Measurements from ENCODE around the gene TNS4. TPM values are rescaled to one million over a fixed set of nuclear protein-coding genes. Genes with fewer than 3 reads are reported as not detected.
"Not testable (repeated sequence)": the region's sequence is repeated elsewhere in the genome, so short reads cannot be mapped to it uniquely, and the experiment has no call there.

Gene TNS4
- total RNA-seq, 1 donor from 2014 or later = not detected

DNA sequence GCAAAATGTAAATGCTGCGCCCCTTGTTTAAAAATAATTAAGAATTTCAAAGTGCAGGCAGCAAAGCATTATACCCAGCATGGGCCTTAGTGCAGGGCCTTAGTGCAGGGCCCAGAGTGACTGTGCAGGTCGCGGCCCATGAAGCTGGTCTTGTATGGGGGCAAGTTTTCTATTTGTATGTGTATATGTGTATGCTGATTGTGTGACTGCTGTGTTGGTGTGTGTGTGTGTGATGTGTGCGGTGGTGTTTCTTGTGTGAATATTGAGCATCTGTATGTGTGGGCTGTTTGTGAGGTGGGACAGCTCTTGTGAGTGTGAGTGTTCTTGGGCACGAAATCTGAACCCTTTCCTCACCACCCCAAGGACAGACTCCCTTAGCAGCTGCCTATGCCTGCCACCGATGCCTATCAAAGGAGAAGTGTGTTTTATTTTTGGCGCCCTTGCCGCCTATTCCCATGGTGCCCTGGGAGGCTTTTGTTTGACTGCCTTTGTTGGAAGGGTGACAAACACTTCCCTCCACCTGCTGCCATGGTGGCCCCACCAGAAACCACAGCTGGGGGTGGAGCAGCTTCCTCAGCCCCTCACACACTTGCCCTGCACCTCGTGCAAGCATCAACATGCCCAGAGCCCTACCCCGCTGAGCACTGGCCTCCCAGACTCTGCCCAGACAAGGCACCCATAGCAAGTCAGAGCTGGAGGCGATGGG, 45.8 kb upstream of the TNS4 start:
- H3K27me3 Mint-ChIP-seq = peaks cover 2% of the 10 kb centered on the region
- H3K4me3 Mint-ChIP-seq (ENCODE audit: low read depth) = no peak overlapping the region
- DNase-seq (ENCODE audit: low spot score, unreplicated experiment) = no peak
- no peaks in the 10 kb centered on the region for H3K9me3 Mint-ChIP-seq (ENCODE audit: low read depth)
- H3K4me1 Mint-ChIP-seq (ENCODE audit: low read depth) = peaks cover 18% of the 10 kb centered on the region
- peak overlapping the region; percentile 0 for H3K27ac Mint-ChIP-seq
- TF ChIP-seq, protein P1, sequence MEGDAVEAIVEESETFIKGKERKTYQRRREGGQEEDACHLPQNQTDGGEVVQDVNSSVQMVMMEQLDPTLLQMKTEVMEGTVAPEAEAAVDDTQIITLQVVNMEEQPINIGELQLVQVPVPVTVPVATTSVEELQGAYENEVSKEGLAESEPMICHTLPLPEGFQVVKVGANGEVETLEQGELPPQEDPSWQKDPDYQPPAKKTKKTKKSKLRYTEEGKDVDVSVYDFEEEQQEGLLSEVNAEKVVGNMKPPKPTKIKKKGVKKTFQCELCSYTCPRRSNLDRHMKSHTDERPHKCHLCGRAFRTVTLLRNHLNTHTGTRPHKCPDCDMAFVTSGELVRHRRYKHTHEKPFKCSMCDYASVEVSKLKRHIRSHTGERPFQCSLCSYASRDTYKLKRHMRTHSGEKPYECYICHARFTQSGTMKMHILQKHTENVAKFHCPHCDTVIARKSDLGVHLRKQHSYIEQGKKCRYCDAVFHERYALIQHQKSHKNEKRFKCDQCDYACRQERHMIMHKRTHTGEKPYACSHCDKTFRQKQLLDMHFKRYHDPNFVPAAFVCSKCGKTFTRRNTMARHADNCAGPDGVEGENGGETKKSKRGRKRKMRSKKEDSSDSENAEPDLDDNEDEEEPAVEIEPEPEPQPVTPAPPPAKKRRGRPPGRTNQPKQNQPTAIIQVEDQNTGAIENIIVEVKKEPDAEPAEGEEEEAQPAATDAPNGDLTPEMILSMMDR (IDR thresholded peaks at IDR 0.05; ENCODE audit: unreplicated experiment) = no peak
- H3K36me3 Mint-ChIP-seq (ENCODE audit: insufficient read depth) = no peaks in the 10 kb centered on the region

DNA sequence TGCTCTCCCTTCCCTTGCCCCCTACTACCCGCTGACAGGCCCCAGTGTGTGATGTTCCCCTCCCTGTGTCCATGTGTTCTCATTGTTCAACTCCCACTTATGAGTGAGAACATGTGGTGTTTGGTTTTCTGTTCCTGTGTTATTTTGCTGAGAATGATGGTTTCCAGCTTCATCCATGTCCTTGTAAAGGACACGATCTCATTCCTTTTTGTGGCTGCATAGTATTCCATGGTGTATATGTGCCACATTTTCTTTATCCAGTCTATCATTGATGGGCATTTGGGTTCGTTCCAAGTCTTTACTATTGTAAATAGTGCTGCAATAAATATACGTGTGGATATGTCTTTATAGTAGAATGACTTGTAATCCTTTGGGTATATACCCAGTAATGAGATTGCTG, 45.1 kb upstream of the TNS4 start:
- DNase-seq (ENCODE audit: low spot score, unreplicated experiment); H3K4me3 Mint-ChIP-seq (ENCODE audit: low read depth); H3K36me3 Mint-ChIP-seq (ENCODE audit: insufficient read depth); H3K9me3 Mint-ChIP-seq (ENCODE audit: low read depth); H3K27ac Mint-ChIP-seq; H3K27me3 Mint-ChIP-seq: not testable (repeated sequence)
- peaks cover 11% of the 10 kb centered on the region for H3K4me1 Mint-ChIP-seq (ENCODE audit: low read depth)

DNA sequence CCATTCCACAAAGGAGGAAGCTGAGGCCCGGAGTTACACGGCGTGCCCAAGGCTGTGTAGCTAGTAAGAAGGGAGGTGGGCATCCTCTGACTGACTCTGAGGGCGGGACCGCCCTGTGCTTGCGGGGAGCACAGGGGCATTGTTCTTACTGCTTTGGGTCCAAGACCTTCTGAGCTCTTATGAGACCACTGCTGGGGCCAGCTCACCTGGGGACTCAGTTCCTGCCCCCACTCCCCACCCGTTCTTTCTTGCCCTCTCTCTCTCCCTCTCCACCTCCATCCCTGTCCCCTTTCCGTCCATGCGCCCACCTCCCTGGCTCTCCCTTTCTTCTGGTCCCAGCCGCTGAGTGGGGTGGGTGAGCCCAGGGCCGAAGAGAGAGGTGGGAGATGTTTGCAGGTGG, 44.2 kb upstream of the TNS4 start:
- Mint-ChIP-seq H3K9me3 (ENCODE audit: low read depth) (no peaks in the 10 kb centered on the region), H3K27ac (no peak overlapping the region), H3K4me3 (ENCODE audit: low read depth) (no peak overlapping the region), H3K27me3 (peaks cover 2% of the 10 kb centered on the region), H3K36me3 (ENCODE audit: insufficient read depth) (no peaks in the 10 kb centered on the region), H3K4me1 (ENCODE audit: low read depth) (peaks cover 9% of the 10 kb centered on the region)
- no peak for DNase-seq (ENCODE audit: low spot score, unreplicated experiment)
- TF ChIP-seq, protein P1 (IDR thresholded peaks at IDR 0.05; ENCODE audit: unreplicated experiment) = no peak

DNA sequence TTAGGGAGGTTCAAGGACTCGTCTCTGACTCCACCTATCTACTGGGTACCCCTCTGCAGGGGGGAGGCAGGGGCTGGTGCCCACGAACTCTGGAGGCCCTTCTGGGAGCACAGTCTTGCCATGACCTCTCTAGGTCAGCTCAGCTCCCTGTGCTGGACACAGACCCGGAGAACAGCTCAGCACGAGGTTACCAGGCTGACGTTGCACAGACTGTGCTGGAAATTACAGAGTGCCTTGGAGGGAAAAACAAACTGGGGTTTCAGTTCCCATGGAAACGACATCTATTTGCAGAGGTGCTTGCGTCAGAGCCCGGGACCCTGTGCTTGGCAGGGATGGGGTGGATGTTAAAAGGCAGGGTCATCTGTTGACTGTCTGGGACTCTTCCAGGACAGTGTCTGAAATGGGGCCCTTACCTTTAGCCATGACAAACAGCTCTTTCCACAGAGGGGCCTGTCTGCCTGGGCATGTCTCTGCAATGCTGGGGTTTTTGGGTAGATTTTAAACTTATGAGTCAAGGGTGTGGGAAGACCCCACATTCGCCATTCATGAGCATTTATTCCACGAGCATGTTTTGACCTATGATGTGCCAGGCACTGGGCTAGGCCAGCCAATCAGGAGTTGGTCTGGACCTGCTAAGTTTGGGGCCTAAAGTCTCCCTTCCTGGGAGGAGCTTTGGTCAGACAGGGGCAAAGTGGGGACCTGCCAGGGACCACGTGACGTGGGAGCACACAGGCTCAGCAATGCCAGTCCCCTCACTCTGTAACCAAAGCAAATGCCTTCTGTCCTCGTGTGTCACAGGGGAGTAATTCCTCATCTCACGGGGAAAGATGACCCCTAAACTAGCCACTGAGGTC, 41.4 kb upstream of the TNS4 start:
- Mint-ChIP-seq H3K27me3 (no peaks in the 10 kb centered on the region), H3K27ac (no peak overlapping the region), H3K36me3 (ENCODE audit: insufficient read depth) (no peaks in the 10 kb centered on the region), H3K4me1 (ENCODE audit: low read depth) (no peaks in the 10 kb centered on the region), H3K4me3 (ENCODE audit: low read depth) (no peak overlapping the region), H3K9me3 (ENCODE audit: low read depth) (no peaks in the 10 kb centered on the region)
- TF ChIP-seq, protein P1 (IDR thresholded peaks at IDR 0.05; ENCODE audit: unreplicated experiment) = no peak
- DNase-seq (ENCODE audit: low spot score, unreplicated experiment) = no peak

DNA sequence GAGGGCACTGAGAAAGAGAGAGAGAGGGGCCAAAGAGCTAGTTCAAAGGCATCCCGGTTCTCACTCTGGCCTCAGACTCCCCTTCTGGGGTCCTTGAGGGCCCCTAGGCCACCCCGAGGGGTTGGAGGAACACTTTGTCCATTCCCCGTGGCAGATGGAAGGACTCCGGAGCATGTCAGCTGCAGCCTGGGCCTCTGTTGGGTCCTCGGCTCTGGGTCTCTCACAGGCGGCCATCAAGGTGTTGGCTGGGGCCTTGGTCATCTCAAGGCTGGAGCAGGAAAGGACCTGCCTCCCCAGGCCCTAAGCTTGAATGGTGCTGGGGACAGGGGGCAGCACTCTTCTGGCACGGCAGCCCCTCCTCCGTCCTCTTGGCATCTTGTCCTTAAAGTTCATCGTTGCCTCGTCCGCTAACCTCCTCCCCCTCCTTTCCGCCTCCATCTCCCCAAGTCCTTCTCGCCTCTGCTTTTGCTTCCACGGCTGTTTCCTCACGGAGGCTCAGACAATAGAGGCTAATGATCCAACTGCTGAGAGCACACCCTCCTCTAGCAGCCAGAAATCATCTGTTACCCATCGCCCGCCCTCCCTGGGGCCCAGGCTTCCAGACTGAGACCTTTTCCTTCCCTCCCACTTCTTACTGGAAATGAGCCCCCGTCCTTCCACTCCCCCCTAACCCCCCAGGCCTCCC, 40.6 kb upstream of the TNS4 start:
- DNase-seq (ENCODE audit: low spot score, unreplicated experiment) = no peak
- no peaks in the 10 kb centered on the region for H3K36me3 Mint-ChIP-seq (ENCODE audit: insufficient read depth)
- H3K27ac Mint-ChIP-seq = no peak overlapping the region
- H3K4me3 Mint-ChIP-seq (ENCODE audit: low read depth) = no peak overlapping the region
- peaks cover 4% of the 10 kb centered on the region for H3K27me3 Mint-ChIP-seq
- H3K9me3 Mint-ChIP-seq (ENCODE audit: low read depth) = no peaks in the 10 kb centered on the region
- H3K4me1 Mint-ChIP-seq (ENCODE audit: low read depth) = no peaks in the 10 kb centered on the region
- TF ChIP-seq, protein P1 (IDR thresholded peaks at IDR 0.05; ENCODE audit: unreplicated experiment) = no peak

Measured in progenitor cell of endocrine pancreas (in vitro differentiated cells).